GM12872 (cell line): ENCODE data around the gene FRMD6.

Source experiments
- TF ChIP-seq, protein P1 (sequence below): IDR thresholded peaks from 3 replicates; pipeline ENCODE4 v1.5.1; 2011; ENCODE audit warnings: low read depth, mild to moderate bottlenecking, low read length, moderate library complexity; ENCODE audit not compliant: insufficient read depth

The FRMD6 gene

GRCh38 chr14:51654533-51654845 lies 2.8 kb downstream of the FRMD6 start:
- TF ChIP-seq, protein P1, sequence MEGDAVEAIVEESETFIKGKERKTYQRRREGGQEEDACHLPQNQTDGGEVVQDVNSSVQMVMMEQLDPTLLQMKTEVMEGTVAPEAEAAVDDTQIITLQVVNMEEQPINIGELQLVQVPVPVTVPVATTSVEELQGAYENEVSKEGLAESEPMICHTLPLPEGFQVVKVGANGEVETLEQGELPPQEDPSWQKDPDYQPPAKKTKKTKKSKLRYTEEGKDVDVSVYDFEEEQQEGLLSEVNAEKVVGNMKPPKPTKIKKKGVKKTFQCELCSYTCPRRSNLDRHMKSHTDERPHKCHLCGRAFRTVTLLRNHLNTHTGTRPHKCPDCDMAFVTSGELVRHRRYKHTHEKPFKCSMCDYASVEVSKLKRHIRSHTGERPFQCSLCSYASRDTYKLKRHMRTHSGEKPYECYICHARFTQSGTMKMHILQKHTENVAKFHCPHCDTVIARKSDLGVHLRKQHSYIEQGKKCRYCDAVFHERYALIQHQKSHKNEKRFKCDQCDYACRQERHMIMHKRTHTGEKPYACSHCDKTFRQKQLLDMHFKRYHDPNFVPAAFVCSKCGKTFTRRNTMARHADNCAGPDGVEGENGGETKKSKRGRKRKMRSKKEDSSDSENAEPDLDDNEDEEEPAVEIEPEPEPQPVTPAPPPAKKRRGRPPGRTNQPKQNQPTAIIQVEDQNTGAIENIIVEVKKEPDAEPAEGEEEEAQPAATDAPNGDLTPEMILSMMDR = no peak

DNA sequence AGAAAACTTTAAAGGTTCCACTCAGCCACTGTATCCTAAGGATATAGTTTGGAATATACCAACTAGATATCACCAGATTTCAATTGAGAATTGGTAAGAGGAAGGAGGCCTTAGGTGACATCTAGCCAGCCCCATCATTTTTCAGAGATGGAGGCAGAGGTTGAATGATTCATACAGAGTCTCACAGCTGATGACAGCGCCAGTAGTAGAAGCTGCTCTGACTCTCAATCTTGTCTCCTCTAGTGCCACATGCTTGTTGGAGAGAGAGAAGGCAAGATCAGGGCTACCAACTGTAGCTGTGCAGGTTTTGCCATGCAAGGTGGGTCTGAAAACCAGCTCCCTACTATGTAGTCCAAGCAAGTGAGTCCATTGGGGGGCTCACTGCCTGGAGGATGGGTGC lies 6.1 kb downstream of the FRMD6 start:
- TF ChIP-seq, protein P1 = no peak

- TF ChIP-seq, protein P1 = no peak
Measured at GRCh38 chr14:51658441-51659173, 6.9 kb downstream of the FRMD6 start.

DNA sequence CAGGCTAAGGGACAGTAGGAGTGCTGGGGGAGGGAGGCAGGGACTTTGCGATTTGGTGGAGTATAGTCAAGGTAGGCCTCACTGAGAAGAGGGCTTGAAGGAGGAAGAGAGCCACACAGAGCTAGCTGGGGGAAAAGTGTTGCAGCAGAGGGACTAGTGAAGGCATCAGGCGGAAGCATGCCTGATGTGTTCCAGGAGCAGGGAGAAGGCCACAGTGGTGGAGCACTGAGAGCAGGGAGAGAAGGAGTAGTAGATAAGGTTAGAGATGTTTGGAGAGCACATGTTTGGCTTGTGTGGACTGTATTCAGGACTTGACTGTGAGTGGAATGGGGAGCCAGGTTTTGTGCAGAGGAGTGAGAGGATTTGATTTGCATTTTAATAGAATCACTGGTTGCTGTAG lies 9.0 kb downstream of the FRMD6 start:
- TF ChIP-seq, protein P1 = no peak

GRCh38 chr14:51661504-51661903 lies 9.8 kb downstream of the FRMD6 start:
- TF ChIP-seq, protein P1 = no peak

- TF ChIP-seq, protein P1 = no peak
Measured at GRCh38 chr14:51663783-51664326, 12.1 kb downstream of the FRMD6 start.

GRCh38 chr14:51666070-51666469 lies 14.4 kb downstream of the FRMD6 start:
- TF ChIP-seq, protein P1 = no peak
